ENCODE results near the gene ASAP3.

The ASAP3 gene

GRCh38 chr1:23423415-23424292 lies 60.3 kb downstream of the ASAP3 start:
- no peak for DNase-seq (ENCODE audit: low spot score)

DNA sequence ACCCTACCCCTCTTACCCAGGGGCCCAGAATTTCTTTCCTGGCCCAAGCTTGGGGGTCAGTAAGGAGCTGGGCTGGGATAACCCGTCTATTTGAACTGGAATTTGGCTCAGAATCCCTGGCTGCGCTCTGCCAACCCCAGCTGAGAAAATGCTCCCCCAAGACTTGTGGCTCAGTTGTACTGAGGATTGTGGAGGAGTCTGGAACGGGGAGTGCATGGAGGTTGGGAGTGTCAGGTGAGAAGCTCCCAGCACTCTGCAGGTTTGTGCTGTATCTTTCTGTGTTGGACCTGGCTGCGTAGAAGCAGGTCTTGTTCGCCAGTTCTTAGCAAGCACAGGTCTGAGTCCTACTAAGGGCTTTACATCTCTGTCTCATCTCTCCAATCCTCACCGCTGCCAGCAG lies 61.0 kb downstream of the ASAP3 start:
- DNase-seq (ENCODE audit: low spot score), result no peak

GRCh38 chr1:23422241-23422877 lies 61.6 kb downstream of the ASAP3 start:
- DNase-seq (ENCODE audit: low spot score), result peak; percentile 88

GRCh38 chr1:23421753-23422240 lies 62.2 kb downstream of the ASAP3 start:
- peak; percentile 79 for DNase-seq (ENCODE audit: low spot score)

- no peak for DNase-seq (ENCODE audit: low spot score)
Measured at GRCh38 chr1:23421343-23421742, 62.6 kb downstream of the ASAP3 start.

DNA sequence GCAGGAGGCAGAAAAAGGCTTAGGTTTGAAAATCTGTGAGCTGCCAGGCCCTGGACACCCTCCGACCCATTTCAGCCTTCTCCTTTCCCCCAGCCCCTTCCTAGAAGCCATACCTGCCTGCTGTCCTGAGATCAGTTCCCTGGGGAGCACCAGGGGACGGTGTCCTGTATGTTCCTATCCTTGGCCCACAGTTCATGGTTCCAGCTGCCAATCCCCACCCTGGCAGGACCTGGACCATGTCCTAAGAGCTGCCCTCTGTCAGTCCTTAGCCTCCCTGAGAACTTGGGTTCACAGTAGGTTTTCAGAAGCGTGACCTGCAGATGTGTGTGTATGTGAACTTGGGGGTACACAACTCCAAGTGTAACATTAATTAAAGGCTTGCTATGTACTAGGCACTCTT lies 63.2 kb downstream of the ASAP3 start:
- DNase-seq (ENCODE audit: low spot score), result no peak

- DNase-seq (ENCODE audit: low spot score), result no peak
Measured at GRCh38 chr1:23419180-23419579, 64.8 kb downstream of the ASAP3 start.

GRCh38 chr1:23417570-23417969 lies 66.4 kb downstream of the ASAP3 start:
- no peak for DNase-seq (ENCODE audit: low spot score)

- no peak for DNase-seq (ENCODE audit: low spot score)
Measured at GRCh38 chr1:23416964-23417363, 67.0 kb downstream of the ASAP3 start.

DNA sequence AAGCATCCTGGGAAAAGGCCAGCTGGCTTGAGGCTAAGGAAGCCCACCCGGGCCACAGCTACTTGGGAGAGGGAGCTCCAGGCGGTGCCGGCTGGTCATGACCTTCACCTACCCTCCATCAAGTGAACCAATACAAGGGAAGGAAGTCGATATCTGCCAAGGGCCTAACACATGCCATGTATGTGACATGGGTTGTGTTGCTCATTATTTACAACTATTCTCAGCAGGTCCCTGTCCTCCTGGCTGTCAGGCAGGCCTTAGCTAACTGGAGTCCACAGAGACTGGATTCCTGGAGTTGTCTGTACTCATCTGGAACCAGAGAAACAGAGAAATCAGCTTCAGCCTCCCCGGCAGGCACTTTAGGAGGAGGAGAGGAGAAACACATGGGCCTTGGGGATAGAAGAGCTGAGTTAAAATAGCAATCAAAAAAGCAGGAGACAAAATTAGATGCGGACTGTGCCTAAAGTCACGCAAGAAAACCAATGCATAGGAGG lies 75.1 kb downstream of the ASAP3 start:
- no peak for DNase-seq (ENCODE audit: low spot score)

DNA sequence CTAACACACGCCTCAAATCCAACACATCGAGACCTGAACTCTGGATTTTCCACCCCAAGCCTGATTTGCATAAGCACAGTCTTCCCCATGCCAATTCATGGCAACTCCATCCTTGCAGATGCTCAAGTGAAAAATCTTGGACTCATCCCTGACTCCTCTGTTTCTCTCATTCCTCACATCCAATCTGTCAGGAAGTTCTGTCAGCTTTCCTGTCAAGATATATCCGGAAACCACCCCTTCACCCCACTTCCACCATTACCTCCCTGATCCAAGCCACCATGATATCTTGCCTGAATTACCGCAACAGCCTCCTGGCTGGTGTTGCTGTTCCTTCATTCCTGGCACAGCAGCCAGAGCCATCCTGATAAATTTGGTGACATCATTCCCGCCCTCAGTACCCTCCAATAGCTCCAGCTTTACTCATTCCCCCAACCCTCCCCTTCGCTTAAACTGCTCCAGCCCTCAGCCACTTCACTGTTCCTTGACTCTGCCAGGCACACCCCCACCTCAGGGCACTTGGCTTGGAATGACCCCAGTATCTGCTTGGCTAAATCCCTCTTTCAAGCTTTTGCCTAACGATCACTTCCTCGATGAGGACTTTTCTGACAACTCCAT lies 76.9 kb downstream of the ASAP3 start:
- DNase-seq (ENCODE audit: low spot score), result no peak

DNA sequence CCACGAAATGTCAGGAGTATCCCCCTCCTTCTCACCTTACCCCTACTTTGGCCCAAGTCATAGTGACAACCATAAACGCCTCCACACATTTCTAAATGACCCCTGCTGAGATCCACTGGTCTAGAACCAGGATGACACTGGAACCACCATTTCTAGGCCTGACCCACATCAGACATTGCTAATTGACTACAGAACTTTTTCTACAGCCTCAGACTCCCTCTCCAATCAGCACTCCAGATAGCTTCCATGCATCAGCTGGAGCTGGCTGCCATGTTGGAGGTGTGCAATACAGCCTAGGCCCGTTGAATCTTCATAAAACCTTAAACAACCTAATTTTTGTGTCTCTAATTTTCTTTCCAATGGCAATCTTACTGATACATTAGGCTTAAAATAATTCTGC lies 78.0 kb downstream of the ASAP3 start:
- DNase-seq (ENCODE audit: low spot score), result no peak

- peak; percentile 94 for DNase-seq (ENCODE audit: low spot score)
Measured at GRCh38 chr1:23403735-23404486, 80.1 kb downstream of the ASAP3 start.

DNA sequence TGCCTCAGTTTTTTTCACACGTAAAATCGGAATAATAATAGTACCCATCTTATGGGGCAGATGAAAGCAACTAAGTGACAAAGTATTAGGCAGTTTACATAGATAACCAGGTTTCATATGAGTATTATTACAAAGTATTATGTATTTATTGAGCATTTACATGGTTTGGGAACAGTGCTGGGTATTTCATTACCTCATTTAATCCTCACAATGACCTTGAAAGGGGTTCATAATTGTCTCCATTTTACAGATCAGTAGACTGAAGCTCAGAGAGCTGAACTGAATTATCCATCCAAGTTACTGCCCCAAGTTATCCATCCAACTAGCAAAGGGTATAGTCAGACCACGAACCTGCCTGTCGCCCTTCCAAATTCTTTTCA lies 80.6 kb downstream of the ASAP3 start:
- no peak for DNase-seq (ENCODE audit: low spot score)

GRCh38 chr1:23403038-23403336 lies 81.0 kb downstream of the ASAP3 start:
- peak; percentile 80 for DNase-seq (ENCODE audit: low spot score)

DNA sequence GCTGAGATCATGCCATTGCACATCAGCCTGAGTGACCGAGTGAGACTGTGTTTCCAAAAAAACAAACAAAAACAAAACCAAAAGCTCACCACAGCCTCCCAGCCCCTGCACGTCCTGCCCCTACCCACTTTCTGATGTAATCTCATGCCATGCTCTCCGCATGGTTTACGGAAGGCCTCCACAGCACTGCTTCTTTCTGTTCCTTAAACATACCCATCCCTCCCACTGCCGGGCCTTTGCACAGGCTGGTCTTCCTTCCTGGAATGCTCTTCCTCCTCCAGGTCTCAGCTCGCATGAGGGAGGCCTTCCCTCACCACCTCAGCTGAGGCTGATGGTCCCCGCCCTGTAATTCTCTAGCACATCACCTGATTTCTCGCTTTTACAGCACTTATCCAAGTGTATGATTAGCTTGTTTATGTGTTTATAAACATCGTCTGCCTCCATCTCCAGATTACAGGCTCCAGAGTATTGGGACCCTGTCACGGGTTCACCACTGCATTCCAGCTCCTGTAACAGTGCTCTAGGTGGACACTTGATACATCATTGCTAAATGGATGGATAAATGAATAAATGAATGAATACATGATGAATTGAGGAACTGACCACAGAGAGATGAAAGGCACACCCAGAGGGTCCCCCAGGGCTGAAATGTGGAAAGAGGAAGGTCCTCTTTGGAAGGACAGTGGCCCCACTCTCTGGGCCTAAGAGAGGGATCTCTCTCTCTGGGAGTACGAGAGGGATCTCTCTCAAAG lies 81.5 kb downstream of the ASAP3 start:
- no peak for DNase-seq (ENCODE audit: low spot score)

DNA sequence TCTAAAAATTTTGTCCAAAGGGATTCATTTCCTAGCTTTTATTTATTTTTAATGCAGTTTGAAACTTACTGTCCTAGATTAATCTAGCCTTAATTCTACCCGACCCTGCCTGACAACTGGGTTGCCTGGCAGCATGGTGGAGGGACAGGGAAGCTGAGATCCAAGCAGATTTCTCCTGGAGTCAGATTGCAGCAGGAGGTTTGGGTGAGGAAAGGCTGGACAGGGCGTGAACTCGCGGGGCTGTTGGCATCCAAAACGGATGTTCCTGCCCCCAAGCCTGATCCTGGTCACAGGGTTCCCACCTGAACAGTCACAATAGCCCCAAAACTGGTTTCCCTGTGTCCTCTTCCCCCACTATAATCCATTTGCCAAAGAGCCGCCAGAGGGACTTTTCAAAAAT lies 82.7 kb downstream of the ASAP3 start:
- DNase-seq (ENCODE audit: low spot score), result no peak

GRCh38 chr1:23400324-23401114 lies 83.5 kb downstream of the ASAP3 start:
- peak; percentile 30 for DNase-seq (ENCODE audit: low spot score)

DNA sequence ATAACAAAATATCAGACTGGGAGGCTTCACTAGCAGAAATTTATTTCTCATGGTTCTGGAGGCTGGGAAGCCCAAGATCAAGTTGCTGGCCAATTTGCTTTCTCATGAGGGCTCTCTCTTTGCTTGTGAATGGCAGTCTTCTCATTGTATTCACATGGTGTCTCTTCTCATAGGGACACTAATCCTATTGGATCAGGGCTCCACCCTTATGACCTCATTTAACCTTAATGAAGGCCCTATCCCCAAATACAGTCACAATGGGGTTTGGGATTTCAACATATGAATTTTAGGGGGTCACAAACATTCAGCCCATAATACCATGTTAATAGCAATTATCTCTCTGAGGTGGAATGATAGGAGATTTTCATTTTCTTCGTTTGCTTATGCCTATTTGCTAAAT lies 84.8 kb downstream of the ASAP3 start:
- no peak for DNase-seq (ENCODE audit: low spot score)

- no peak for DNase-seq (ENCODE audit: low spot score)
Measured at GRCh38 chr1:23397908-23398307, 86.1 kb downstream of the ASAP3 start.

- DNase-seq (ENCODE audit: low spot score), result no peak
Measured at GRCh38 chr1:23396380-23396779, 87.6 kb downstream of the ASAP3 start.
